Measurements from ENCODE around the gene KIF12.

The KIF12 gene

GRCh38 chr9:114123031-114123977 lies 24.2 kb upstream of the KIF12 start:
- in situ Hi-C loops (cut with HindIII; ENCODE audit: low sequenced_read_pairs): no loop called here

- in situ Hi-C loops (cut with HindIII; ENCODE audit: low sequenced_read_pairs): no loop called here
These were observed 23.3 kb upstream of the KIF12 start for GRCh38 chr9:114122136-114123027.

GRCh38 chr9:114121227-114122135 lies 22.4 kb upstream of the KIF12 start:
- in situ Hi-C loops (cut with HindIII; ENCODE audit: low sequenced_read_pairs): no loop called here

- in situ Hi-C loops (cut with HindIII; ENCODE audit: low sequenced_read_pairs): no loop called here
These were observed 21.3 kb upstream of the KIF12 start for GRCh38 chr9:114120192-114121014.

GRCh38 chr9:114119242-114120191 lies 20.4 kb upstream of the KIF12 start:
- in situ Hi-C loops (cut with HindIII; ENCODE audit: low sequenced_read_pairs): no loop called here

DNA sequence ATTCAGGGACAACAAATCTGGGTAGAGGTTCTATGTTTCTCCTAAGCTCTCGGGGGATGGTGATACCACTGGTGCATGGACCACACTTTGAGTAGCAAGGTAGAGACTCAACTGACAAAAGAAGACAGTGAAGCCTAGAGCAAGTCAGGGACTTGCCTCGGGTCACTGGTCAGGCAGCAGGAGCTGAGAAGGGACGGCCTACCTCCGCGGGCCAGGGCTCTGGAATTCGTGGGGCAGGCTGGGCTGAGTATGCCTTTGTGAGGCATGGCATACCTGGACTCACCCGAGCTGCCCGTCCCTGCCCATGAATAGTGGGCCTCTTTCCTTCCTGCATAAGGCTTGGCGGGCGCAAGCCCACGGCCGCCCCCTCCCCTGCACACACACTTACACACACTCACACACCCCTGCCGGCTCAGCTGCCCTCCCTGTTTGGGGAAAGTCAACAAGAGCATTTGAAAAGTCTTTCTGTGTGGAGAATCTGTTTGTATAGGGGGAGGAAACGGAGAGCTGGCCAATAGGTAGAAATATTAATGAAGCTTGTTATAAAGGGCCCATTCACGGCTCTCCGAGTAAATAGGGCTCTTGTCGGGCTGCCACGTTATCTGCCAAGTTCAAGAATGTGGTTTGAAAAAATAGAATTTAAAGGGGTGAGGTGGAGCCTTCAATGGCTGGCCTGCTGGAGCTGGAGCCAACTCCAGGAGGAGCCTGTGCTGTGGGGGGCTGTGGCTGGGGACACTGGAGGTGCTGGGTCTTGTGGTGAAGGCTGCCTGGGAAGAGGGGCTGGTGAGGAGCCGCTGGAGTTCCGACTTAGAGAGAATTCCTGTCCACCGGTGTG lies 19.1 kb upstream of the KIF12 start:
- in situ Hi-C loops (cut with HindIII; ENCODE audit: low sequenced_read_pairs): no loop called here

- in situ Hi-C loops (cut with HindIII; ENCODE audit: low sequenced_read_pairs): no loop called here
These were observed 18.5 kb upstream of the KIF12 start for GRCh38 chr9:114117614-114117995.

DNA sequence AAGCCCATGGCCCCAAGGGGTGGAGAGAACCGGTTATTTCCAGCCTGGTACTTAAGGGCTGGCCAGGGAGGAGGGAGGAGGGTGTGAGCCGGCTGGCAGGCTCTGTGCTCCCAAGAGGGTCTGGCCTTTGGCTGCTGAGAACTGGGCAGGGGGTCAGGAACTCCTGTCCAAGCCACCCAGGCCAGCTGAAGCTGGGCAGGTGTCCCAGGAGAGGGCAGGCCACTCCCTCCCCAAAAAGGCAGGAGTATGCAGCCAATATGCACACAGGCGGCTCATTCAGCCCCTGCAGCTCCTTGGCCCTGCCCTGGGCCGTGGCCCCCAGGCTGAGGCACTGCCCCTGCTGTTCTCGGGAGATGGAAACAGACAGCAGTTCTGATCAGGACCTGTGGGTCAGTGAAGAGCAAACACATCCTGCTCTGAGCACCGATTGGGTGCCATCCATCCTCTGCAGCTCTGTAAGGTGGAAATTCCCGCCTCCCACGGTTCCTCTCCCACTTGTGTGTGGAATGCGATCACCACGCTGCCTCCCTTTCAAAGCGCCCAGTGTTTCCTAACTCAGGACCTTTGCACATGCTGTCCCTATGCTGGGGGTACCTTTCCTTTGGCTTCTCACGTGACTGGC lies 17.1 kb upstream of the KIF12 start:
- in situ Hi-C loops (cut with HindIII; ENCODE audit: low sequenced_read_pairs): no loop called here

GRCh38 chr9:114115654-114116125 lies 16.6 kb upstream of the KIF12 start:
- in situ Hi-C loops (cut with HindIII; ENCODE audit: low sequenced_read_pairs): no loop called here

DNA sequence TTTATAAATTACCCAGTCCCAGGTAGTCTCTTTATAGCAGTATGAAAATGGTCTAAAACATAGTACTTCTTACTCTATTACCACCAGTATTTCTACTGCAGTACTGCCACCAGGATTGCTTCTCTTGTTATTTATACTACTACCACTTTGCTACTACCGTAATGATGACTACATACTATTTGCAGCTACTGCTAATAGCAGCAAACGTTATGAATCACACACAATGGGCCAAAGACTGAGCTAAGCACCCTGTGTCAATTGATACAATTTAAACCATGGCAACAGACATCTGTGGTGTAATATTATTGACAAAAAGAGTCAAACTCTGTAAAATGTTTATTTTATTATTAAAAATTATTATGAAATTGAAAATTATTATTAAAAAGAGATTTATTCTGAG lies 15.3 kb upstream of the KIF12 start:
- in situ Hi-C loops (cut with HindIII; ENCODE audit: low sequenced_read_pairs): no loop called here

DNA sequence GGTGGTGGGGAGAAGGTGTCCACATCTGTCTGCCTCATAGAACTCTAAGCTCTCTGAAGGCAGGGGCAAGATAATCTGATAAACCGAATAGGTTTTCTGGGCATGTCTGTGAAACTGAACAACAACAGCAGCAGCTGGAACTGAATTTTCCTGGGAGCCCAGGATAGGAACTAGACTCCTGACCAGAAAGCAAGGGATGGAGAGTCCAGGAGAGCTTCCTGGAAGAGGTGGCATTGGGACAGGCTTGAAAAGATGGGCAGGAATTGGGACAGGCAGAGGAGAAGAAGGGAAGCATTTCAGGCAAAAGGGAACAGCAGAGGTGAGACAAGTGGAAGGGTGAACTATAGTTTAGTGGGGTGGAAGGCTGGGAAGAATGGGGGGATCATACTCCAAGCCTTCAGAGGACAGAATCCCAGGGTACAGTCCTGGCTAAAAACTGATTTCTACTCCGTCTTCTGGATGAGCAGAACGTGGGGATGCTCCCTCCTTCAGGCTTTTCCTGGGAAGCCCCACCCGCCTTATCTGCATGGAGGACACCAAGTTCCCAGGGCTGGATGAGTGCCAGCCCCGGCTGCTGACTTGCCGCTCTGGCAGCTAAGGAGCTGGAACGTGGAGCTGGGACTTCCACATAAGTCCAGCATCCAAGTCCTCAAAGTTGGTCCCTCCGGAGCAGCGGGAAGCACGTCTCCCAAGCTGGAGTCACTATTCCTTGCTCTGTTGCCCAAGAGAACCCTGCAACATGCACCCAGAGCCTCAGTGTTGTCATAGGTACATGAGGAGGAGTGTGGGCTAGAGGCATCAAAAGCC lies 13.9 kb upstream of the KIF12 start:
- in situ Hi-C loops (cut with HindIII; ENCODE audit: low sequenced_read_pairs): no loop called here

- in situ Hi-C loops (cut with HindIII; ENCODE audit: low sequenced_read_pairs): no loop called here
These were observed 13.2 kb upstream of the KIF12 start for GRCh38 chr9:114112325-114112724.

DNA sequence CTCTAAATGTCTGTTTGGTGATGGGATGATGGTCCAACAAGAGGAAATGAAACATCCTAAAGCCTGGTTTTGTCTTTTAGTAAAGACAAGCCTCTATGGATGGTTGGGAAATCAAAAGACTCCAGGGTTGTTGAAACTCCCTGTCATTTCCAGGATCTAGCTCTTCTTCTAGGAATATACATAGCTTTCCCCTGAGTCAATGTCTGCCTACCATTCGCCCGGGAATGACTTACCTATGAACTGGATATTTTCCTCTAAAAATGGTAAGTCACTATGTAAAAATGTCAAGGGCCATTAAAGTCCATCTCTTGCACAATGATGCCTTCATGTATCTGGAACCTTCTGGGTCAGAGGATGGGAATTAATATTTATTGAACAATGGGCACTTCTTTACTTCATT lies 11.1 kb upstream of the KIF12 start:
- in situ Hi-C loops (cut with HindIII; ENCODE audit: low sequenced_read_pairs): no loop called here

DNA sequence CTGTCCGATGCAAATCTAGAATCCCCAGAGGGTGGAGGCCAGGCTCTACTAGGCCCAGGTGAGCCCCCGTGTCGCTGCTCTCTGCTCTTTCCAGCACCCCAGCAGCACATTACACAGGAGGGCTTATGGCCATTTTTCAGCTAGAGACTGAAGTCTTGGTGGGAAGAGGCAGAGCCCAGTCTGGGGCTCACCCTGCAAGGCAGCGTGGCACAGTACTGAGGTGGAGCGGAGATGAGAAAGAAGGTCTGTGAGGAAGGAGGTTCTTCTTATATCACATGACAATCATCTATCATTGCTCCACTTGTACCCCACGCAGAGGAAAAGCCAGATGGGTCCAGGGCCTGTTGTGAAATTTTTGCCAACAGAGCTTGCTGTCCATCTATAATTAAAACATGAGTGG lies 10.0 kb upstream of the KIF12 start:
- in situ Hi-C loops (cut with HindIII; ENCODE audit: low sequenced_read_pairs): loop anchor here (5.0 kb wide), 2 partner anchors 93 to 278 kb away; partner anchors contain the start of gene AKNA

DNA sequence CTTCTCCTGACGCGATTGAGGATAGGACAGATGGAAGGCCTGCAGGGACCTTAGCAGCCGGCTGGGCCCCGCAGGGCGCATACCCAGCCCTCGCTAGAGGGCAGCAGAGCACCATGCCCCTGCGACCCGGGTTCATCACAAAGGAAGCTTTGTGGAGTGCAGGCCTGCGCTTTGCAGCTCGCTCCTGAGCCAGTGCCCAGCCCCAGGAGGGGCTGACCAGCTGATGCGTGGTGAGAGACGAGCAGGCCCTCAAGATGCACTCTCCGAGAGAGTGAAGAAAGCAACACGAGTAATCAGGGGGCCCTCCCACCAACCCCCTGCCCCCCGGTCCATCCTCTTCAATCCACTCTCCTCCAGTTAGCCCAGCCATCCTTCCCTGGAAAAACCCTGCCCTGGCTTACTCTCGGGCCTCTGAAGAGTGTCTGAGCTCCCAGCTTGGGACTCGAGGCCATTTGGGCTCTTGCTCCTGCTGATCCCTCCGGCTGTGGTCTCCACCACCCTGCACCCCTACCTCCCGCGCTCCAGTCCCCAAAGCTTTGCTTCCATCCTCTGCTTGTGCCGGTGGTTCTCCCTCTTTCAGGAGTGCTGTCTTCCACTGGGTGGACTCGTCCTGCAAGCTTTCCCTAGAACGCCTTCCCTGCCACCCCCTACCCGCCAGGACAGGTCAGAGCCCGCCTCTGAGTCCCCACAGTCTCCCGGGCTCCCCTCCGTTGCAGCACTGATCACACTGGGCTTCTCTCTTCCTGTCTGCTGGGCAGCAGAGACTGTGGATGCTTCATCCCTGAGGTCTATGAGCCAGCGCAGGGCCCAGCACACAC lies 9.1 kb upstream of the KIF12 start:
- in situ Hi-C loops (cut with HindIII; ENCODE audit: low sequenced_read_pairs): loop anchor here (5.0 kb wide), 2 partner anchors 94 to 279 kb away; partner anchors contain the start of gene AKNA
